BLaER1 treated with 17β-estradiol and CSF1 and Interleukin-3, amounts not matched to agents 10 nM and 100 nM (cell line): ENCODE measurements around the gene PLEKHO1.
"Not testable (repeated sequence)": the region's sequence is repeated elsewhere in the genome, so short reads cannot be mapped to it uniquely, and the experiment has no call there.

Experiments used
- H3K27ac ChIP-seq, 11 experiments: shearing (Covaris generic); formaldehyde crosslinking; 2 replicates each; pipeline ENCODE4 v1.8.1; 2022
- H3K27me3 ChIP-seq, 11 experiments: shearing (Covaris generic); formaldehyde crosslinking; 2 replicates each; pipeline ENCODE4 v1.8.1; 2022
- H3K36me3 ChIP-seq, 11 experiments: shearing (Covaris generic); formaldehyde crosslinking; 2 replicates each; pipeline ENCODE4 v1.8.1; 2022
- H3K4me1 ChIP-seq, 10 experiments: shearing (Covaris generic); formaldehyde crosslinking; 2 replicates each; pipeline ENCODE4 v1.8.1; 2022
- H3K4me2 ChIP-seq, 11 experiments: shearing (Covaris generic); formaldehyde crosslinking; 2 replicates each; pipeline ENCODE4 v1.8.1; 2022
- H3K4me3 ChIP-seq, 10 experiments: shearing (Covaris generic); formaldehyde crosslinking; 2 replicates each; pipeline ENCODE4 v1.8.1; 2022
- H3K9ac ChIP-seq, 11 experiments: shearing (Covaris generic); formaldehyde crosslinking; 2 replicates each; pipeline ENCODE4 v1.8.1; 2022
- H3K9me3 ChIP-seq, 11 experiments: shearing (Covaris generic); formaldehyde crosslinking; replicated peaks in 1 of 11; 2 replicates each; pipeline ENCODE4 v1.8.1; 2022
- H4K20me1 ChIP-seq, 11 experiments: shearing (Covaris generic); formaldehyde crosslinking; 2 replicates each; pipeline ENCODE4 v1.8.1; 2022
- Cebpa-rat ChIP-seq, 11 experiments: shearing (Covaris generic); IDR thresholded peaks; 2 replicates each; pipeline ENCODE4 v1.8.1; 2022

Gene PLEKHO1

DNA sequence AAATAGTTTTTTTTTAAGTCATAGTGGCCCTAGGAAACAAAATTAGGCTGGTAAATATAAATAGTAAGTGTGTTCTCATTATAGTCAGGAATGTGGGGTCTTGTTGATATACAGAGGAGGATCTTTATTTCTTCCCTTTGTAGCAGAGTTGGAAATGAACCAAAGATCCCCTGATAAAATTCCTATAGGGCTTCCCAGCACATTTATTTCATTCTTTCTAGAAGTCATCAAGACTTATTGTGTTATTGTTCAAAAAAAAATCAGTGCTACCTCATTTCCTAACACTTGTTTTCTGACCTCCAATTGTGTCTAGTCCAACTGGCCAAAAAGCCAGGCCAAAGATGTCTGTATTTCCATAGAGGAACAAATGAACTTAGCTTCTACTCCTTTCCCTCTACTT, 7.6 kb upstream of the PLEKHO1 start:
- no peak for TF ChIP-seq Cebpa-rat (IDR thresholded peaks at IDR 0.05)
- H3K9me3 ChIP-seq, result no peaks in the 10 kb centered on the region
- H3K36me3 ChIP-seq, result peaks cover 0 to 5% (median 0%) of the 10 kb centered on the region in 11 experiments; a peak in 1 of 22 replicates
- H4K20me1 ChIP-seq, result no peaks in the 10 kb centered on the region
- H3K4me2 ChIP-seq, result peak overlapping the region in 3 of 11 experiments; percentile 44 to 56 (median 51); a peak in 5 of 22 replicates
- no peak overlapping the region for H3K9ac ChIP-seq
- H3K27me3 ChIP-seq, result no peaks in the 10 kb centered on the region
- peaks cover 35 to 68% (median 47%) of the 10 kb centered on the region in 10 experiments for H3K4me1 ChIP-seq
- peak overlapping the region in 2 of 11 experiments; percentile 27 to 36; a peak in 2 of 22 replicates for H3K27ac ChIP-seq
- H3K4me3 ChIP-seq, result no peak overlapping the region

DNA sequence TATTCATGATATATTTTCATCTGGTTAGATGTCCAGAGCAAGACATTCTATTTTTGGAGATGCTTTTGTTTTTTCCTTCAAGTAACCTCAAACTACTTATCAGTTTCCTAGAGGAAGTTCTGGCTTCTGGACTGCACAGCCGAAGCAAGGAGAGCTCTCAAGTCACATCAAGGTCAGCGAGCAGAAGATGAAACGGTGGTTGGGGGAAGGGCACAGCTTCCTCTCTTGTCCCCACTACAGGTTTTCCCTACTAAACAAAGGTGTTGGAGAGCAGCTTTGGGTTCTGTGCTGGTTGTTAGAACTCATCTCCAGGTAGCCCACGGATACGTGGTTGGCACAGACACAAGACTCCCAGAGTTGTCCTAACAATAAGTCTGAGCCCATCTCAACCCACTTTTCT, 5.1 kb upstream of the PLEKHO1 start:
- Histone ChIP-seq H3K9me3 (no peaks in the 10 kb centered on the region), H3K27ac (peak overlapping the region in 7 of 11 experiments; percentile 10 to 54 (median 32); a peak in 9 of 22 replicates), H3K4me1 (peaks cover 42 to 77% (median 58%) of the 10 kb centered on the region in 10 experiments), H3K4me3 (peak overlapping the region in 4 of 10 experiments; percentile 0 to 23 (median 12); a peak in 3 of 20 replicates), H3K9ac (peak overlapping the region in 2 of 11 experiments; percentile 5 to 10; a peak in 2 of 22 replicates), H3K27me3 (no peaks in the 10 kb centered on the region), H3K36me3 (0 out of 22 replicates have a peak, but pooled peaks cover 0 to 5% (median 0%) of the 10 kb centered on the region in 11 experiments), H3K4me2 (peak overlapping the region; percentile 64 to 91 (median 85)), H4K20me1 (no peaks in the 10 kb centered on the region)
- no peak for TF ChIP-seq Cebpa-rat (IDR thresholded peaks at IDR 0.05)

DNA sequence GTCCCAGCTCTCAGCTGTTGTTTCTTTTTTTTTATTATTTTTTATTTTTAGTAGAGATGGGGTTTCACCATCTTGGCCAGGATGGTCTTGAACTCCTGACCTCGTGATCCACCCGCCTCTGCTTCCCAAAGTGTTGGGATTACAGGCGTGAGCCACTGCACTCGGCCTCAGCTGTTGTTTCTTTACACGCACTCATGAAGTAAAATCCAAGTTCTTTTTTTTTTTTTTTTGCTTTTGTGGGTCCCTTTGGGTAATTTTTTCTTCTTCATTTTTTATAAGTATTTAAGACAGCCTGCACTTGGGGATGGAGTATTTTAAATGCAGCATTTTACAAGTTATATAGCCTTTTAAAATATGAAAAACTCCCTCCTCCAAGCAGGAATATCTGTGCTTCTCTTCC, 3.7 kb upstream of the PLEKHO1 start:
- peak overlapping the region in 2 of 11 experiments; percentile 91 to 92; a peak in 4 of 22 replicates for H3K4me2 ChIP-seq
- H3K9ac ChIP-seq, H3K27me3 ChIP-seq, H4K20me1 ChIP-seq, H3K36me3 ChIP-seq, H3K9me3 ChIP-seq, H3K27ac ChIP-seq, H3K4me3 ChIP-seq: not testable (repeated sequence)
- H3K4me1 ChIP-seq, result peaks cover 42 to 71% (median 56%) of the 10 kb centered on the region in 10 experiments

DNA sequence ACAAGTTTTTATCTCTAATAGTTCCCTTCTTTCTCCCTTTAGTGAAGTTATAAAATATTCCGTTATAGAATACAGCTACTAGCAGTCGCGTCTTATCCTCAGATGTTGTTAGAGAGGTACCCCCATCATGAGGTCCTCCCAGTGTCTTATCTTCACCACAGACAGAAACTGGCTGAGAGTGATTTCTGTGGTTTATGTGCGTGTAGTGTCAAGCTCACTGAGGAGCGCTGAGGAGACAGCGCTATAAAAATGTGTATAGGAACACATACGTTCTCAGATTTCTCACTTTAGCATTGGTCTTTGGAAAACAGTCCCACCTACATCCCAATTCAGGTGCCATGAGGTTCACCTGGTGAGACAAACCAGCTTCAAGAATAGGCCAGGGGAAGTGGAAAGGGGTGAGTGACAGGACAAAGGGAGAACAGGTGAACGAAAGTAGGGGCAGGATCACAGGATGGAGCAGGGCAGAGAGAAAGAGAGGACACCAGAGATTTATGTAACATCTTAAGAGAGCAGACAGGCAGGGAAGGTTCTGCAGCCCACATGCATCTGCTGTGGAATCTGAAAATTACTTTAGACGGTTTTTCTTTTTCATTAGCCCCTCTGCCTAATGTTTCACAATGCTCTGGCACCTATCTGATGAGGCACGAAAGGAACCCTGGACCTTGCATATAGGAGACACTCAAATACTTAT, 2.7 kb upstream of the PLEKHO1 start:
- no peak overlapping the region; a peak in 1 of 22 replicates for H3K9ac ChIP-seq
- H3K4me1 ChIP-seq, result peaks cover 44 to 64% (median 56%) of the 10 kb centered on the region in 10 experiments
- H3K9me3 ChIP-seq, result no peaks in the 10 kb centered on the region
- H3K4me3 ChIP-seq, result no peak overlapping the region
- no peak for TF ChIP-seq Cebpa-rat (IDR thresholded peaks at IDR 0.05)
- H3K4me2 ChIP-seq, result peak overlapping the region; percentile 23 to 96 (median 93); a peak in 20 of 22 replicates
- peaks cover 0 to 12% (median 3%) of the 10 kb centered on the region in 11 experiments; a peak in 7 of 22 replicates for H4K20me1 ChIP-seq
- H3K27me3 ChIP-seq, result no peaks in the 10 kb centered on the region
- peaks cover 5 to 19% (median 13%) of the 10 kb centered on the region in 11 experiments; a peak in 19 of 22 replicates for H3K36me3 ChIP-seq
- H3K27ac ChIP-seq, result no peak overlapping the region

DNA sequence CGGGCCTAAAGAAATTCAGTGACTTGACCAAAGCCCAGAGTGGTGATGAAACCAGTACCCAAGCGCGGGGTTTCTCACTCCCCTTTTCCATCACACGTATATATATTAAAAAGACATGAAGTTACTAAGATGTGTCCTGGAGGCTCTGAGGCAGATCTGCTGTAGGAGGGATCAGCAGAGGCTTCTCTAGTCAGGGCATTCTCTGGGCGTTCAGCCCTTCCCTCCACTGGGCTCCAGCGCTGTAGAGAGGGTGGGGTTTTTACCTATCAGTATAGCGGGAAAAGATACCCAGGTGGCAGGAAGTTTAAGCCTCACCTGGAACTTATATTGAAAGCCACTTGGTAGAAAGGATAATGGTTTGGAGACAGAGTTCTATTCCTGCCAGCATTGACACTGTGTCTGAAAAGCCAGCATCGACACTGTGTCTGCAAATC, 862 bp upstream of the PLEKHO1 start:
- Histone ChIP-seq H4K20me1 (peaks cover 0 to 31% (median 19%) of the 10 kb centered on the region in 11 experiments; a peak in 13 of 22 replicates), H3K4me2 (peak overlapping the region; percentile 84 to 96 (median 93)), H3K9me3 (no peaks in the 10 kb centered on the region), H3K4me1 (peaks cover 55 to 75% (median 69%) of the 10 kb centered on the region in 10 experiments), H3K4me3 (peak overlapping the region; percentile 79 to 98 (median 95)), H3K36me3 (peaks cover 24 to 33% (median 32%) of the 10 kb centered on the region in 11 experiments), H3K27ac (peak overlapping the region; percentile 97 to 100 (median 99)), H3K9ac (peak overlapping the region; percentile 99 to 100 (median 100)), H3K27me3 (no peaks in the 10 kb centered on the region)
- TF ChIP-seq Cebpa-rat (IDR thresholded peaks at IDR 0.05), result no peak

DNA sequence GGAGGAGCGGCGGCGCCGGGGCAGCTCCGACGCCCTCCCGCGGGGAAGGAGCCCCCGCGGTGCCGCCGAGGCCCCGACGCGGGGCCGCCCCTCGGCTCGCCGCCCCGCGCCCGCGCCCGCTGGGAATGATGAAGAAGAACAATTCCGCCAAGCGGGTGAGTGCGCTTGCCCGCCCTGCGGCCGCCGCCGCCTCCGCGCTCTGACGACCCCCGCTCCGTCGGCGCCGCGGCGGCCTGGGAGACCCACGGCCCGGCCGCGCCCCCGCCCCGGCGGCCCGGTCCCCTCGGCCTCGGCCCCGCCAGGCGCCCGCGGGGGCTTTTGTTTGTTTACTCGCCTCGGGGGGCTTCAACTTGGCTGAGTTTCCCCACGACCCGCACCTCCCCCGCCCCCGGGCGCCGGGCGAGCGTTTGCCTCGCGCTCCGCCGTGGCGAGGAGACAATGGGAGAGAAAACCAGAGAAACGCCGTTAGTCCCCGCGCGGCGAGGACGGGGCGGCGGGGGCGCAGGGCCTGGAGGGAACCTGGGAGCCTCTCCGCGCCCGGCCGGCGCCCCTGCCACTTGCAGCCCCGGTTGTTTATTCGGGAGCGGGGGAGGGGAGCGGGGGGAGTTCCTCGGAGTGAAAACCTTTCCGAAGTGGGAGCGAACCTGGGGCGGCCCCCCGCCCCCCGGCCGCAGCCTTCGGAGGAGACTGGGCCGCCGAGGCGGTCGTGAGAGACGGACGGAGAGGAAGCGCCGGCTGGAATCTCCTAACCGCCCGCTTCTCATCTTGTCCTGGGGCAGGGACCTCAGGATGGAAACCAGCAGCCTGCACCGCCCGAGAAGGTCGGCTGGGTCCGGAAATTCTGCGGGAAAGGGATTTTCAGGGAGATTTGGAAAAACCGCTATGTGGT, 661 bp downstream of the PLEKHO1 start:
- no peaks in the 10 kb centered on the region for H3K27me3 ChIP-seq
- no peak for TF ChIP-seq Cebpa-rat (IDR thresholded peaks at IDR 0.05)
- H3K36me3 ChIP-seq, result peaks cover 39 to 48% (median 47%) of the 10 kb centered on the region in 11 experiments
- no peaks in the 10 kb centered on the region for H3K9me3 ChIP-seq
- peaks cover 55 to 75% (median 69%) of the 10 kb centered on the region in 10 experiments for H3K4me1 ChIP-seq
- H3K27ac ChIP-seq, result peak overlapping the region; percentile 97 to 100 (median 99)
- peak overlapping the region; percentile 99 to 100 (median 100) for H3K9ac ChIP-seq
- H3K4me2 ChIP-seq, result peak overlapping the region; percentile 90 to 99 (median 95)
- peaks cover 0 to 46% (median 31%) of the 10 kb centered on the region in 11 experiments; a peak in 13 of 22 replicates for H4K20me1 ChIP-seq
- peak overlapping the region; percentile 79 to 98 (median 95) for H3K4me3 ChIP-seq

DNA sequence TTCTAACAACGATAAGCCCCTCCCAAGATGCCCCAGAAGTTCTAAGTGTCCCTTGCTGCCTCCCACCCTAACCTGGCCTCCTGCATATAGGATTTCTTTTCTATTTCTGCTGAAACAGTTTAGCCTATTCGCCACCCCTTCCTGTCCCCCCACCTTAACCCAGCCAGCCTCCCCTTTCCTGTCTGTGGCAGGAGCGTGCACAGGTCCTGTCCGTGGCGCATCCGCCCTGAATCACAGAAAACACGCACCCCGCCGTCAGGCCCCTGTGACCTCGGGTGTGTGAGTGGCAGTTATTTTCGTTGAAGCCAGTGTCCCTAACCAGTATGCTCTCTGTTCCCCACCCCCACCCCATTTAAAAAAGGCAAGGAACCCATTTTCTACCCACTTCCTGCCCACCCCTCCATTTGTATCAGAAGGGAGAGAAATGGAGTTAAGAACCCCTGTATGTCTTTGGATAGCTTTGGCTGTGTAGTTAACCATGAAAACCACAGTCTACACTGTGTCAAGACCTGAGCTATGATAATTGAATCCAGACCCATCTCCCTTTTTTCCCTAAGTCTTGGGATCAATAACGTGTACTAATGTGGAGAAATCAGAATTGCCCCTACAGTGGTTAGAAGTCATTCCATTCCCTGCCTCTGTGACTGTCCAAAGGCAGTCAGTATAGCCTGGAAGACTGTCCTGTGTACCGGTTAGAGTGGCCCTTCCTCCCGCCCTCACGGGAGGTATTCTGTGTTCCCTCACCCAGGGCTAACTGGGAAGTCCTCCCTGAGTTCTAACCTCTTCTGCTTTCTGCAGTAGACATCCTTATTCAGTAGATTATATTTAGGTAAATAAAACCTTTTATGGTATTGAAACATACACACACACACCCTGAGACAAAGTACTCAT, 1.8 kb downstream of the PLEKHO1 start:
- Histone ChIP-seq H3K4me2 (peak overlapping the region; percentile 90 to 99 (median 95)), H3K4me1 (peaks cover 61 to 78% (median 74%) of the 10 kb centered on the region in 10 experiments), H3K9me3 (no peaks in the 10 kb centered on the region), H3K27me3 (no peaks in the 10 kb centered on the region), H3K36me3 (peaks cover 50 to 60% (median 58%) of the 10 kb centered on the region in 11 experiments), H3K4me3 (peak overlapping the region; percentile 79 to 98 (median 95)), H3K27ac (peak overlapping the region; percentile 97 to 100 (median 99)), H3K9ac (peak overlapping the region; percentile 99 to 100 (median 100)), H4K20me1 (peaks cover 0 to 55% (median 43%) of the 10 kb centered on the region in 11 experiments; a peak in 14 of 22 replicates)
- no peak for TF ChIP-seq Cebpa-rat (IDR thresholded peaks at IDR 0.05)

DNA sequence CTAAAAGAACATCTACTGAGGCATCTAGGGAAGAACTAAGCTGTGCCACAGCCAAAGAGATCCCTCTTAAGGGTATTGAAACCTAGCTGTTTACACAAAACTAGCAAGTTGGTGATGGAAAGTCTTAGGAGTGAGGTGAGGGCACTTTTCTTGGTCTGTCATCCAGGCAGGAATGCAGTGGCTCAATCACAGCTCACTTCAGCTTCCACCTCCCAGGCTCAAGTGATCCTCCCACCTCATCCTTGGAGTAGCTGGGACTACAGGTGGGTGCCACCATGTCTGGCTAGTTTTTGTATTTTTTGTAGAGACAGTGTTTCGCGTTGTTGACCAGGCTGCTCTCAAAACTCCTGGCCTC, 2.4 kb downstream of the PLEKHO1 start:
- Histone ChIP-seq H3K27ac (peak overlapping the region; percentile 97 to 100 (median 99)), H3K9ac (peak overlapping the region; percentile 99 to 100 (median 100)), H3K36me3 (peaks cover 57 to 66% (median 65%) of the 10 kb centered on the region in 11 experiments), H3K9me3 (no peaks in the 10 kb centered on the region), H3K4me2 (peak overlapping the region; percentile 90 to 99 (median 95)), H4K20me1 (peaks cover 0 to 60% (median 44%) of the 10 kb centered on the region in 11 experiments; a peak in 14 of 22 replicates), H3K4me3 (peak overlapping the region; percentile 79 to 98 (median 95)), H3K27me3 (no peaks in the 10 kb centered on the region), H3K4me1 (peaks cover 61 to 79% (median 74%) of the 10 kb centered on the region in 10 experiments)
- no peak for TF ChIP-seq Cebpa-rat (IDR thresholded peaks at IDR 0.05)
